SK-N-SH (cell line): ENCODE measurements around the gene PRR36. TPM values are rescaled to one million over a fixed set of nuclear protein-coding genes. Genes with fewer than 3 reads are reported as not detected.

Source experiments
- CTCF ChIA-PET: fragments of 300-600, 350-600 bp; formaldehyde crosslinking; extraction: SDS; loops from one replicate; lab custom pipeline; 2021; lab: Yijun Ruan, JAX
- POLR2A ChIA-PET: fragments of 350-600 bp; sonication (Branson Sonifier 250); formaldehyde crosslinking; extraction: SDS; loops from one replicate; lab custom pipeline; 2020; ENCODE audit warnings: antibody characterized with exemption, inconsistent platforms; lab: Yijun Ruan, JAX
- DNase-seq: peaks from one replicate; pipeline ENCODE4 v3.0.0; 2012
- H2AFZ ChIP-seq: fragments of 200-600 bp; sonication (generic); 2 replicates; pipeline ENCODE4 v1.8.1; 2016; ENCODE audit warnings: antibody characterized with exemption, mild to moderate bottlenecking, low read depth
- H3F3A ChIP-seq: fragments of 200-600 bp; sonication (generic); replicated peaks from 2 replicates; pipeline ENCODE3; 2016; ENCODE audit warnings: antibody characterized with exemption, mild to moderate bottlenecking; ENCODE audit not compliant: insufficient read depth
- H3K27ac ChIP-seq, 2 experiments: fragments of 200-500 bp in 1 of 2; fragments of 200-600 bp in 1 of 2; sonication (Bioruptor generic) in 1 of 2; sonication (generic), shearing (Covaris generic) in 1 of 2; 2 replicates each; pipeline versions ENCODE4 v1.5.1 to v1.6.1; 2014 to 2016; ENCODE audit warnings: low read depth in 2 of 2, inconsistent platforms in 1 of 2, low read length in 1 of 2, mild to moderate bottlenecking in 1 of 2, mixed read lengths in 1 of 2
- H3K27me3 ChIP-seq: fragments of 200-600 bp; sonication (generic), shearing (Covaris generic); 2 replicates; pipeline ENCODE4 v1.6.1; 2016; ENCODE audit warnings: mixed run types; ENCODE audit not compliant: insufficient read depth
- H3K36me3 ChIP-seq, 2 experiments: fragments of 200-500 bp in 1 of 2; fragments of 200-600 bp in 1 of 2; sonication (Bioruptor generic) in 1 of 2; sonication (generic) in 1 of 2; replicated peaks in 1 of 2; 2 replicates each; pipeline versions ENCODE3 to v1.5.1; 2014 to 2016; ENCODE audit warnings: low read length in 1 of 2, mild to moderate bottlenecking in 1 of 2; ENCODE audit not compliant: insufficient read depth in 2 of 2, control insufficient read depth in 1 of 2
- H3K4me1 ChIP-seq, 2 experiments: fragments of 200-500 bp in 1 of 2; fragments of 200-600 bp in 1 of 2; sonication (Bioruptor generic) in 1 of 2; sonication (generic), shearing (Covaris generic) in 1 of 2; 2 replicates each; pipeline versions ENCODE4 v1.5.1 to v1.6.1; 2014 to 2016; ENCODE audit warnings: low read depth in 1 of 2, low read length in 1 of 2, mixed run types in 1 of 2; ENCODE audit not compliant: insufficient read depth in 2 of 2, control insufficient read depth in 1 of 2
- H3K4me2 ChIP-seq: fragments of 200-600 bp; sonication (generic), shearing (Covaris generic); 2 replicates; pipeline ENCODE4 v1.6.1; 2017; ENCODE audit warnings: mixed run types
- H3K4me3 ChIP-seq, 2 experiments: fragments of 200-500 bp in 1 of 2; fragments of 200-600 bp in 1 of 2; sonication (Bioruptor generic) in 1 of 2; sonication (generic), shearing (Covaris generic) in 1 of 2; 2 replicates each; pipeline versions ENCODE4 v1.5.1 to v1.8.1; 2014 to 2016; ENCODE audit warnings: low read depth in 2 of 2, inconsistent platforms in 1 of 2, low read length in 1 of 2, mild to moderate bottlenecking in 1 of 2, mixed read lengths in 1 of 2, moderate library complexity in 1 of 2
- H3K79me2 ChIP-seq: fragments of 200-600 bp; sonication (generic); 2 replicates; pipeline ENCODE4 v1.8.1; 2017; ENCODE audit warnings: mild to moderate bottlenecking; ENCODE audit not compliant: insufficient read depth
- H3K9ac ChIP-seq: fragments of 200-600 bp; sonication (generic); 2 replicates; pipeline ENCODE4 v1.6.1; 2017; ENCODE audit warnings: mixed run types
- H3K9me2 ChIP-seq: fragments of 200-600 bp; sonication (generic); 2 replicates; pipeline ENCODE4 v1.6.1; 2017; ENCODE audit warnings: mixed run types
- H3K9me3 ChIP-seq: fragments of 200-600 bp; sonication (generic); 2 replicates; pipeline ENCODE4 v1.6.1; 2017; ENCODE audit warnings: mixed run types, mild to moderate bottlenecking, moderate library complexity
- H4K20me1 ChIP-seq: fragments of 200-600 bp; sonication (generic); 2 replicates; pipeline ENCODE4 v1.6.1; 2017; ENCODE audit warnings: mild to moderate bottlenecking, mixed run types; ENCODE audit not compliant: insufficient read depth
- ELF1 ChIP-seq: IDR thresholded peaks from 2 replicates; pipeline ENCODE4 v1.4.0; 2012
- EZH2phosphoT487 ChIP-seq: fragments of 200-600 bp; sonication (generic); IDR thresholded peaks from 2 replicates; pipeline ENCODE4 v1.6.1; 2017; ENCODE audit warnings: low read depth, mixed run types, mild to moderate bottlenecking, antibody characterized with exemption, moderate library complexity, borderline replicate concordance
- FOXJ3 ChIP-seq: sonication (generic); formaldehyde crosslinking; IDR thresholded peaks from 2 replicates; pipeline ENCODE4 v1.5.1; 2020; ENCODE audit warnings: mild to moderate bottlenecking, missing genetic modification reagents
- GABPA ChIP-seq: IDR thresholded peaks from 2 replicates; pipeline ENCODE4 v1.4.0; 2012; ENCODE audit warnings: low read depth, mild to moderate bottlenecking
- GATA2 ChIP-seq: sonication (generic); formaldehyde crosslinking; IDR thresholded peaks from 2 replicates; pipeline ENCODE4 v1.5.0; 2020; ENCODE audit warnings: mild to moderate bottlenecking, missing genetic modification reagents
- IRF3 ChIP-seq: fragments of 150-350 bp; IDR thresholded peaks from 2 replicates; pipeline ENCODE4 v1.6.1; 2016; ENCODE audit warnings: mild to moderate bottlenecking, low read depth, low read length
- JUND ChIP-seq: IDR thresholded peaks from 2 replicates; pipeline ENCODE4 v1.4.0; 2012
- MEF2A ChIP-seq: IDR thresholded peaks from 2 replicates; pipeline ENCODE4 v1.4.0; 2012; ENCODE audit warnings: low read depth, borderline replicate concordance
- MXI1 ChIP-seq: IDR thresholded peaks from 2 replicates; pipeline ENCODE4 v1.6.1; 2012; ENCODE audit warnings: mild to moderate bottlenecking, low read depth, low read length, improper control_type of control experiment
- NFIC ChIP-seq: IDR thresholded peaks from 2 replicates; pipeline ENCODE4 v1.4.0; 2012; ENCODE audit warnings: borderline replicate concordance
- RAD21 ChIP-seq: IDR thresholded peaks from 2 replicates; pipeline ENCODE4 v1.6.1; 2012; ENCODE audit warnings: mild to moderate bottlenecking, low read length
- RFX5 ChIP-seq: IDR thresholded peaks from 2 replicates; pipeline ENCODE4 v1.6.1; 2012; ENCODE audit warnings: mild to moderate bottlenecking, improper control_type of control experiment, low read length
- USF1 ChIP-seq: IDR thresholded peaks from 2 replicates; pipeline ENCODE4 v1.4.0; 2012; ENCODE audit warnings: low read depth, borderline replicate concordance
- USF2 ChIP-seq: fragments of 150-350 bp; IDR thresholded peaks from 2 replicates; pipeline ENCODE4 v1.6.1; 2017; ENCODE audit warnings: antibody characterized with exemption, low read length, low read depth, borderline replicate concordance
- YY1 ChIP-seq: IDR thresholded peaks from 2 replicates; pipeline ENCODE4 v1.4.0; 2012; ENCODE audit warnings: low read depth, mild to moderate bottlenecking
- WGBS: methylation state at CpG from one replicate; pipeline ENCODE4 v1.1.6; 2017; ENCODE audit warnings: low lambda C conversion rate; 5-methylcytosine and 5-hydroxymethylcytosine counted together
- polyA plus RNA-seq, 3 experiments: library from polyadenylated mRNA; depleted of rRNA; stranded (reverse); fragments of >200 nt; gene quantifications; 2 replicates each; pipeline ENCODE4 v1.2.3, GENCODE V29; 2012
- TF ChIP-seq, protein P1 (sequence below): IDR thresholded peaks from 2 replicates; pipeline ENCODE4 v1.6.1; 2012; ENCODE audit warnings: mild to moderate bottlenecking, low read depth, low read length, moderate library complexity

PRR36 gene
- polyA plus RNA-seq, 1 of the 3 experiments (the other 2 are of a cell fraction), result 0.18 TPM

GRCh38 chr19:7909471-7910067 lies 35.4 kb upstream of the PRR36 start:
- Histone ChIP-seq H3K4me2 (no peak overlapping the region), H3K9me3 (no peaks in the 10 kb centered on the region), H3F3A (peaks cover 6% of the 10 kb centered on the region), H3K36me3 (peaks cover 3 to 35% of the 10 kb centered on the region in 2 experiments), H3K27me3 (no peaks in the 10 kb centered on the region), H4K20me1 (peaks cover 34% of the 10 kb centered on the region), H3K79me2 (peaks cover 38% of the 10 kb centered on the region), H3K4me1 (peaks cover 0 to 9% of the 10 kb centered on the region in 2 experiments; a peak in 2 of 4 replicates), H3K27ac (no peak overlapping the region), H3K4me3 (no peak overlapping the region), H3K9ac (no peak overlapping the region), H3K9me2 (no peaks in the 10 kb centered on the region), H2AFZ (no peak overlapping the region)
- WGBS, result 90% methylated on average over 5 of the region's 21 CpGs
- no peak for DNase-seq
- TF ChIP-seq USF1 (no peak), MEF2A (no peak), NFIC (no peak), GABPA (no peak), GATA2 (CRISPR knock-in tag) (no peak), RAD21 (no peak), FOXJ3 (no peak), JUND (no peak), USF2 (no peak), EZH2phosphoT487 (no peak), YY1 (no peak), IRF3 (no peak), RFX5 (no peak), MXI1 (no peak), ELF1 (no peak)
- TF ChIP-seq, protein P1, sequence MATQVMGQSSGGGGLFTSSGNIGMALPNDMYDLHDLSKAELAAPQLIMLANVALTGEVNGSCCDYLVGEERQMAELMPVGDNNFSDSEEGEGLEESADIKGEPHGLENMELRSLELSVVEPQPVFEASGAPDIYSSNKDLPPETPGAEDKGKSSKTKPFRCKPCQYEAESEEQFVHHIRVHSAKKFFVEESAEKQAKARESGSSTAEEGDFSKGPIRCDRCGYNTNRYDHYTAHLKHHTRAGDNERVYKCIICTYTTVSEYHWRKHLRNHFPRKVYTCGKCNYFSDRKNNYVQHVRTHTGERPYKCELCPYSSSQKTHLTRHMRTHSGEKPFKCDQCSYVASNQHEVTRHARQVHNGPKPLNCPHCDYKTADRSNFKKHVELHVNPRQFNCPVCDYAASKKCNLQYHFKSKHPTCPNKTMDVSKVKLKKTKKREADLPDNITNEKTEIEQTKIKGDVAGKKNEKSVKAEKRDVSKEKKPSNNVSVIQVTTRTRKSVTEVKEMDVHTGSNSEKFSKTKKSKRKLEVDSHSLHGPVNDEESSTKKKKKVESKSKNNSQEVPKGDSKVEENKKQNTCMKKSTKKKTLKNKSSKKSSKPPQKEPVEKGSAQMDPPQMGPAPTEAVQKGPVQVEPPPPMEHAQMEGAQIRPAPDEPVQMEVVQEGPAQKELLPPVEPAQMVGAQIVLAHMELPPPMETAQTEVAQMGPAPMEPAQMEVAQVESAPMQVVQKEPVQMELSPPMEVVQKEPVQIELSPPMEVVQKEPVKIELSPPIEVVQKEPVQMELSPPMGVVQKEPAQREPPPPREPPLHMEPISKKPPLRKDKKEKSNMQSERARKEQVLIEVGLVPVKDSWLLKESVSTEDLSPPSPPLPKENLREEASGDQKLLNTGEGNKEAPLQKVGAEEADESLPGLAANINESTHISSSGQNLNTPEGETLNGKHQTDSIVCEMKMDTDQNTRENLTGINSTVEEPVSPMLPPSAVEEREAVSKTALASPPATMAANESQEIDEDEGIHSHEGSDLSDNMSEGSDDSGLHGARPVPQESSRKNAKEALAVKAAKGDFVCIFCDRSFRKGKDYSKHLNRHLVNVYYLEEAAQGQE, result no peak
- CTCF ChIA-PET, result interaction anchor here (1.6 to 1.7 kb wide), 2 partner anchors 8 to 57 kb away, joined by 4 to 5 read pairs; no protein-coding TSS in a partner anchor
- POLR2A ChIA-PET, result no interaction called here
